AG08395 (cell line): ENCODE results near the gene TPR.
"Not testable (repeated sequence)": the region's sequence is repeated elsewhere in the genome, so short reads cannot be mapped to it uniquely, and the experiment has no call there.

Source experiments
- DNase-seq: peaks from one replicate; pipeline ENCODE4 v3.0.0; 2012; ENCODE audit warnings: mixed read lengths, low spot score

TPR gene

GRCh38 chr1:186375152-186375928, at the start of gene TPR, which contains the start of gene ODR4:
Gene TPR, minus strand, starts transcription at chr1:186375253. Its CDS starts 225 bp downstream, at chr1:186375028.
Gene ODR4, plus strand, starts transcription at chr1:186375838. Its CDS starts 3,948 bp downstream, at chr1:186379786.
- DNase-seq: peak; percentile 97

DNA sequence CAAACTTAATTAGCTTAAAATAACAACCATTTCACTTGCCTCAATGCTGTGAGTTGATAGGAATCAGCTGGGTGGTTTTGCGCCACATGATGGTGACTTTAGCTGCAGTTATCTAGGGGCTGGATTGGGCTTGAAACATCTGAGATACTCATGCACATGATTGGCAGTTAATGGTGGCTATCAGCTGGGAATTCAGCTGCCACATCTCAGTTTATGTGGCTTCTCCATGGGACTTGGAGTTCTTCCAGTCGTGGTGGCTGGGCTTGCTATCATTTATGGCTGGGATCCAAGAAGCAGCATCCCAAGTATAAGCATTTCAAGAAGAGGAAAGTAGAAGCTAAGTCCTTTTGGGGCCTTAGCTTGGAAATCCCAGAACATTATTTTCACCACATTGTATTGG, 49.5 kb upstream of the TPR start:
- no peak for DNase-seq

- DNase-seq: no peak
Observed at GRCh38 chr1:186421446-186421845, 46.4 kb upstream of the TPR start.

- DNase-seq: peak; percentile 30
Observed at GRCh38 chr1:186420923-186421322, 45.9 kb upstream of the TPR start.

- DNase-seq: no peak
Observed at GRCh38 chr1:186420311-186420710, 45.3 kb upstream of the TPR start.

DNA sequence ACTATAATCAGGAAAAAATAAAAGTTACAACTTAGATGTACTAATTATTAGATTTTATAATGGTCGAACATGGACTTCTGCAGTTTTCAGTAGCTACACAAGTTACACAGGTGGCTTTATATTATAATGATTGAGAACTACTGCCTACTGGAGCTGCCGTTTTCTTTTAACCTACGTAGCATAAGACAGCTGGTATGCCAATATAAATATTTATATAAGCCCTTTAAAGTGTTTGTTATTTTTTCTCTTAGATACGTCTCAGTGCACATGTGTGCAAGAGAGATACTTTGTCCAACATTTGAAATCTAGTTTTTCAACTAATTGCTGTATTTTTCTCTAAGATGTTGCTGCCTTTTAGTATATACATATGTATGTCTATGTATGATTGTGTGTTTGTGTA, 43.5 kb upstream of the TPR start:
- DNase-seq: no peak

GRCh38 chr1:186413319-186413718, 38.3 kb upstream of the TPR start:
- no peak for DNase-seq

DNA sequence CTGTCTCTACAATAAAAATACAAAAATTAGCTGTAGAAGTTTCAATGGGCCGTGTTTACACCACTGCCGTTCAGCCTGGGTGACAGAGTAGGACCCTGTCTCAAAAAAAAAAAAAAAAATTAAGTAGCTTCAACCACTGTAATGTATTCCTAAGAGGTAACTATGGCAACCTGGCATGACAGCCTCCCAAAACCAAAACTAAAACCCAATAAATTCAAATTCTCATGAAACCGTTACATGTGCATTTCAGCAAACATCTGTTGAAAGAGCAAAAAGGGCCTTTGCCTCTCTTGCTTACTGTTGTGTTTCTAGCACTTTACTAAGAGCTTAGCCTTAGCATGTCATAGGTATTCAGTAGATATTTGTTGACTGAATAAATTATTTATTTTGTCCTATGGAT, 34.0 kb upstream of the TPR start:
- no peak for DNase-seq

GRCh38 chr1:186404454-186405051, 29.5 kb upstream of the TPR start:
- DNase-seq: peak; percentile 57

- DNase-seq: no peak
Observed at GRCh38 chr1:186403632-186404031, 28.6 kb upstream of the TPR start.

- DNase-seq: not testable (repeated sequence)
Observed at GRCh38 chr1:186401446-186401845, 26.4 kb upstream of the TPR start.

GRCh38 chr1:186392711-186393110, 17.7 kb upstream of the TPR start:
- DNase-seq: not testable (repeated sequence)

DNA sequence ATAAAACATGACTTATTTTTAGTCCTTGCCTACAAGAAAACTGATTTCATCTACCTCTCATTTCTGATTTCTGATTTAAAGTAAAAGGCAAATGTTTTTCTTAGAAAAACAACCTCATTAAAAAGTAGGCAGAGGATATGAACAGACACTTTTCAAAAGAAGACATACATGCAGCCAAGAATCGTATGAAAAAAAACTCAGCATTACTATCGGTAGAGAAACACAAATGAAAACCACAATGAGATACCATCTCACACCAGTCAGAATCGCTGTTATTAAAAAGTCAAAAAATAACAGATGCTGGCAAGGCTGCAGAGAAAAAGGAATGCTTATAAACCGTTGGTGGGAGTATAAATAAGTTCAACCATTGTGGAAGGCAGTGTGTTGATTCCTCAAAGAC, 16.8 kb upstream of the TPR start:
- DNase-seq: no peak

DNA sequence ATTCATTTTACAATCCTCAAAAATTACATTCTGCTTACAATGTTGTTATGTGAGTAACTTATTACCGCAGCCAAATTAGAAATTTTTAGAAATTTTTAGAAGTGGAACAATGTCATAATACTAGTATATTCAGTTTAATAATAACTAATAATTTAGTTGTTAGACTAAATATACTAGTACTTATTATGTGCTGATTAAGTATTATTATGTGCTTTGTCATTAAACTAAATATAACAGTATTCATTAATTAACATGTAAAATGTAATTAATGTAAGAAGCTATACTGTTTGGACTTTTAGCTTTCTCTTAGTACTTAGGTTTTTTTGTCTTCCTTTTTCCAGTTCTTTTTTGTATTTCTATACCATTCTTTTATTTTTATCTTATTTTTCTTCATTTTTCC, 15.9 kb upstream of the TPR start:
- DNase-seq: no peak

DNA sequence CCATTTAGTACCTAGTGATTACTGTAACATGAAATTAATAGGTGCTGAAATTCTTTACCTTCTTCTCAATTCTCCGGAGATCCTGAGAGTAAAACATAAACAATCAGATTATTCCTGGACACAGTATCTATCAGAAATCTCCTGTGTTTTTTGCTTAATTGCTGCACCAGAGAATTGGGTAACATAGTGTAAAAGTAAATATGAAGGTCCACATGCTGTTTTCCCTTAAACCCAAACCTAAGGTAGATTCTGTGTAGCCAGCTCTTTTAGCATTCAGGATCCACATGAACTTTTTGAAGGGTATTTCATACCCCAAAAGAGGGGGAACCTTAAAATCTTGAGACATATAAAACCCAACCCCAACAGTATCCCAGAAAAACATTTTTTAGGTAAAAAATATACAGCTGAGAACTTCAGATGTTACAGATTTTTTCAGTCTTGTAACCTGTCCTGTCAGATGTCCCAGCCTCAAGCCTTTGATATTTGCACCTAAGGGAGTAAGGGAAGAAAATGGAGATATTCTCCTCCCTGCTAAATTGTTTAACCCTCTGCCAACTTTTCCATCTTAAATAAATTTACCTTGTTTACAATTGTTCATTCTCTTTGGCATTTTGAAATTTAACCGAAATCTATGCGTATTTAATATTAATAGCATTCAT, 11.8 kb upstream of the TPR start:
- no peak for DNase-seq

DNA sequence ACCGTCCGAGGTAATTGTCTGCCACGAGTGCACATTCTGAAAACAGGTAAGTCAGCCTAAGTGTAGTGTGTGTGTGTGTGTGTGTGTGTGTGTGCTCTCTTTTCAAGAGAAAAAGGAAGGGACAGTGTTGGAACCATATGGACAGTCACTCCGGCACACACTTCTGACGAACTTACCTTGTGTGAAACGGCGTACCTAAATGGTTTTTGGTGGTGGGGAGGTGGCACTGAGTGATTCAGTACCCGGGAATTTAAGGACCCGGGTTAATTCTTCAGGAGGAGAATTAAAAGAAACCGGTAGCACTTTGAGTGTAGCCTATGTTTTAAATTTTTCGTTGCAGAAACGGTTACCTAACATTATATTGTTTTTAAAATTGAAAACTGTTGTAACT, 871 bp upstream of the TPR start:
- DNase-seq: peak; percentile 2

GRCh38 chr1:186374303-186375151, 526 bp downstream of the TPR start:
- DNase-seq: peak; percentile 21

- DNase-seq: not testable (repeated sequence)
Observed at GRCh38 chr1:186347837-186348691, 27.0 kb downstream of the TPR start.

- no peak for DNase-seq
Observed at GRCh38 chr1:186340772-186341171, 34.3 kb downstream of the TPR start.

DNA sequence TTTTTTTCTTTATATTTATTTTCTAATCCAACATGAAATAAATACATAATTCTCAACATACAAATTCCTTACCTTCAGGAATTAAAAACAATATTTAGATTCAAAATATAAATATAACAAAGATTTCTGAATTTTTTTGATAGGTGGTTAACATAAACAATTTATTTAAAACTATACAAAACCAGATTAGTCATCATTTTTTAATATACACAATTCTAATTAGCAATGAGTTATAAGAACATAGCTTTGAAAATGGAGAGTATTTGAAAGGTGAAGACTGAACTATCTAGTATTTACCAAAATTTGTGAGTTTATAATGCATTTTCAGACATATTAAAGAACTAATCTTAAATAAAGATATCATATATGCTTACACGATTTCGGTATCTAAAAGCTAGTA, 37.5 kb downstream of the TPR start:
- no peak for DNase-seq

GRCh38 chr1:186330758-186331157, 44.3 kb downstream of the TPR start:
- DNase-seq: no peak
